Measurements from ENCODE around the gene MPND. TPM values are rescaled to one million over a fixed set of nuclear protein-coding genes. Genes with fewer than 3 reads are reported as not detected.

MPND gene
- total and polyA plus RNA-seq, 10 of the 15 experiments (the other 5 are each of a cell fraction or from before 2014, with no cell fraction given), result 0.79 to 18.3 (median 6.0) TPM

DNA sequence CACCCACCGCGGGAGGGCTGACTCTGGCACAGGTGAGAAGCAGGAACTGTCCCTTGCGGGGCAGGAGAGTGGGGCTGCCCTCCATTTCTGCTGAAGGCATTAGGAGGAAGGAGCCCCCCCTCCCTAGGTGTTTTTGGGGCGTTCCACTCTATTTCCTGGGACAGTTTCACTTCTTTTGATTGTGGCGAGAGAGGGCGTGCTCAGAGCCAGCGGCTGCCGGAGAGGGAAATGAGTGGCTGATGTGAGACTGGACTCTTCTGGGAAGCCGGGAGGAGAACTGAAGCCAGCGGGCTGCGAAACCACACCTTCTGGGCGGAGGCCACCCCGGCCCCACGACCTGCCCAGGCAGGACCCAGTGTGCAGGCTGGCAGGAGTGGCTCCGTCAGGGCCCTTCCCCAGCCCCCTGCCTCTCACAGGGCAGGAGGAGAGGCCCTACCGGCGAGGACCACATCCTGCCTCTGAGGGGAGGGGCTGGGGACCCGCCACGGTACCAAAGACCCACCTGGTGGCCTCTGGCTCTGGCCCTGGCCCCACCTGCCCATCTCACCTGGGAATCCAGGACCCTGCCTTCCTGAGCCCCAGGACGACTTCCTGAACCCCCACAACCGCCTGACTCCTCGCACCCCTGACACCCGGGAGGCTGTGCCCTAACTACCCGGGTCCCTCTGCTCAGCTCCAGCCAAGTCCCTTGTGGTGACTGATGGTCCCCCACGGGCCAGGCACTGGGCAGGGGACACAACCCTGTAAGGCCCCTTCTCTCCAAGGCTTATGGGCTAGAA is 25.9 kb downstream of the MPND start (continued):
- TF ChIP-seq ATF7 (IDR thresholded peaks at IDR 0.05; ENCODE audit: low read depth) (peak; percentile 69; the same call in 1 of the 2 replicates), ZNF274 (IDR thresholded peaks at IDR 0.05; ENCODE audit: insufficient read depth, insufficient read length) (no peak), RCOR1 (conservative IDR thresholded peaks at IDR 0.05; ENCODE audit: low read depth, low read length) (no peak), NFIC (IDR thresholded peaks at IDR 0.05; ENCODE audit: low read depth, low read length) (no peak), IKZF2 (IDR thresholded peaks at IDR 0.05) (peak; percentile 95 to 96), SIX5 (IDR thresholded peaks at IDR 0.05; ENCODE audit: low read depth, low read length, severe bottlenecking) (no peak), HDAC6 (IDR thresholded peaks at IDR 0.05; ENCODE audit: unreplicated experiment) (no peak), SMAD1 (IDR thresholded peaks at IDR 0.05; ENCODE audit: low read depth, partially characterized antibody) (no peak), RFX5 (IDR thresholded peaks at IDR 0.05; ENCODE audit: low read depth, low read length) (0 out of 2 replicates have a peak, but pooled peaks have one; percentile 6), HCFC1 (IDR thresholded peaks at IDR 0.05; ENCODE audit: low read length) (no peak), JUNB (IDR thresholded peaks at IDR 0.05) (no peak), EP300 (IDR thresholded peaks at IDR 0.05; ENCODE audit: borderline replicate concordance in 1 of 2, control insufficient read depth in 1 of 2, low read depth in 2 of 2, low read length in 2 of 2) (0 out of 4 replicates have a peak, but pooled peaks of 1 of the 2 experiments have one; percentile 52), NR2C2 (IDR thresholded peaks at IDR 0.05; ENCODE audit: borderline replicate concordance, control insufficient read depth, insufficient read length, low read depth) (no peak), NBN (IDR thresholded peaks at IDR 0.05) (no peak; the same call in none of the 2 replicates), EED (IDR thresholded peaks at IDR 0.05; ENCODE audit: low read depth) (peak; percentile 98), JUND (IDR thresholded peaks at IDR 0.05; ENCODE audit: low read depth, low read length) (no peak), ZZZ3 (IDR thresholded peaks at IDR 0.05; ENCODE audit: control insufficient read depth, insufficient read length, low read depth) (no peak), IKZF1 (conservative IDR thresholded peaks at IDR 0.05) (peak; percentile 96), MTA3 (IDR thresholded peaks at IDR 0.05; ENCODE audit: borderline replicate concordance, low read length) (peak; percentile 46; the same call in 1 of the 2 replicates), POLR2A (IDR thresholded peaks at IDR 0.05; ENCODE audit: low read depth, low read length) (no peak; the same call in none of the 2 replicates), BCL11A (IDR thresholded peaks at IDR 0.05; ENCODE audit: low read depth, low read length) (no peak; the same call in 1 of the 2 replicates), NR2F1 (conservative IDR thresholded peaks at IDR 0.05) (no peak; the same call in none of the 2 replicates), ZSCAN29 (IDR thresholded peaks at IDR 0.05) (no peak)
- TF ChIP-seq, protein P1, sequence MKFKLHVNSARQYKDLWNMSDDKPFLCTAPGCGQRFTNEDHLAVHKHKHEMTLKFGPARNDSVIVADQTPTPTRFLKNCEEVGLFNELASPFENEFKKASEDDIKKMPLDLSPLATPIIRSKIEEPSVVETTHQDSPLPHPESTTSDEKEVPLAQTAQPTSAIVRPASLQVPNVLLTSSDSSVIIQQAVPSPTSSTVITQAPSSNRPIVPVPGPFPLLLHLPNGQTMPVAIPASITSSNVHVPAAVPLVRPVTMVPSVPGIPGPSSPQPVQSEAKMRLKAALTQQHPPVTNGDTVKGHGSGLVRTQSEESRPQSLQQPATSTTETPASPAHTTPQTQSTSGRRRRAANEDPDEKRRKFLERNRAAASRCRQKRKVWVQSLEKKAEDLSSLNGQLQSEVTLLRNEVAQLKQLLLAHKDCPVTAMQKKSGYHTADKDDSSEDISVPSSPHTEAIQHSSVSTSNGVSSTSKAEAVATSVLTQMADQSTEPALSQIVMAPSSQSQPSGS (IDR thresholded peaks at IDR 0.05; ENCODE audit: low read length), result no peak
- TF ChIP-seq, protein P2, sequence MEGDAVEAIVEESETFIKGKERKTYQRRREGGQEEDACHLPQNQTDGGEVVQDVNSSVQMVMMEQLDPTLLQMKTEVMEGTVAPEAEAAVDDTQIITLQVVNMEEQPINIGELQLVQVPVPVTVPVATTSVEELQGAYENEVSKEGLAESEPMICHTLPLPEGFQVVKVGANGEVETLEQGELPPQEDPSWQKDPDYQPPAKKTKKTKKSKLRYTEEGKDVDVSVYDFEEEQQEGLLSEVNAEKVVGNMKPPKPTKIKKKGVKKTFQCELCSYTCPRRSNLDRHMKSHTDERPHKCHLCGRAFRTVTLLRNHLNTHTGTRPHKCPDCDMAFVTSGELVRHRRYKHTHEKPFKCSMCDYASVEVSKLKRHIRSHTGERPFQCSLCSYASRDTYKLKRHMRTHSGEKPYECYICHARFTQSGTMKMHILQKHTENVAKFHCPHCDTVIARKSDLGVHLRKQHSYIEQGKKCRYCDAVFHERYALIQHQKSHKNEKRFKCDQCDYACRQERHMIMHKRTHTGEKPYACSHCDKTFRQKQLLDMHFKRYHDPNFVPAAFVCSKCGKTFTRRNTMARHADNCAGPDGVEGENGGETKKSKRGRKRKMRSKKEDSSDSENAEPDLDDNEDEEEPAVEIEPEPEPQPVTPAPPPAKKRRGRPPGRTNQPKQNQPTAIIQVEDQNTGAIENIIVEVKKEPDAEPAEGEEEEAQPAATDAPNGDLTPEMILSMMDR (IDR thresholded peaks at IDR 0.05 in 2 of 3, conservative IDR thresholded peaks at IDR 0.05 in 1 of 3; ENCODE audit: control insufficient read depth in 2 of 3, extremely low read depth in 1 of 3, insufficient read depth in 1 of 3, low read depth in 3 of 3, low read length in 3 of 3), result no peak
- TF ChIP-seq, protein P3, sequence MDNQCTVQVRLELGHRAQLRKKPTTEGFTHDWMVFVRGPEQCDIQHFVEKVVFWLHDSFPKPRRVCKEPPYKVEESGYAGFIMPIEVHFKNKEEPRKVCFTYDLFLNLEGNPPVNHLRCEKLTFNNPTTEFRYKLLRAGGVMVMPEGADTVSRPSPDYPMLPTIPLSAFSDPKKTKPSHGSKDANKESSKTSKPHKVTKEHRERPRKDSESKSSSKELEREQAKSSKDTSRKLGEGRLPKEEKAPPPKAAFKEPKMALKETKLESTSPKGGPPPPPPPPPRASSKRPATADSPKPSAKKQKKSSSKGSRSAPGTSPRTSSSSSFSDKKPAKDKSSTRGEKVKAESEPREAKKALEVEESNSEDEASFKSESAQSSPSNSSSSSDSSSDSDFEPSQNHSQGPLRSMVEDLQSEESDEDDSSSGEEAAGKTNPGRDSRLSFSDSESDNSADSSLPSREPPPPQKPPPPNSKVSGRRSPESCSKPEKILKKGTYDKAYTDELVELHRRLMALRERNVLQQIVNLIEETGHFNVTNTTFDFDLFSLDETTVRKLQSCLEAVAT (IDR thresholded peaks at IDR 0.05), result no peak
- TF ChIP-seq, protein P4, sequence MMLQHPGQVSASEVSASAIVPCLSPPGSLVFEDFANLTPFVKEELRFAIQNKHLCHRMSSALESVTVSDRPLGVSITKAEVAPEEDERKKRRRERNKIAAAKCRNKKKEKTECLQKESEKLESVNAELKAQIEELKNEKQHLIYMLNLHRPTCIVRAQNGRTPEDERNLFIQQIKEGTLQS (IDR thresholded peaks at IDR 0.05; ENCODE audit: borderline replicate concordance, extremely low read depth, low read depth, low read length), result no peak

All from GM12878 (cell line).